ENCODE data around the gene DNM3. TPM values are rescaled to one million over a fixed set of nuclear protein-coding genes. Genes with fewer than 3 reads are reported as not detected.

DNM3 gene
- total RNA-seq, 1 experiment from 2014 or later: 1.2 TPM

DNA sequence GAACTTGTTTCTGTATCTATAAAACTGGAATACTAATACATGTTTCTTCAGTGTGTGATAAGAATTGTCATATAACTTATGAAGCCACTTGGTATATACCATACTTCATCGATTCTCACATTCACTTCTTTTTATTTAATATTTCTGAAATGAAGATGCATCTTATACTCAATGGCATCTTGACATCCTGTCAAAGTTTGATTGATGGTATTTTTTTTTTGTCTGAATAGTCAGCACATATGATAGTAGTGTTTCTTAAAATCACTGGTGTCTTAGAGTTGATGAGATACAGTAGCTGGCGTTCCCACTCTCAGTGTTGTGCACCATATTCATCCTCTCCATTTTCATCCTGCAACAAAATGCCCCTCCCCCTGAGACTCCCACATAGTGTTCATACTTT lies 544.7 kb downstream of the DNM3 start:
- Mint-ChIP-seq H3K27me3 (ENCODE audit: unreplicated experiment) (no peaks in the 10 kb centered on the region), H3K4me1 (ENCODE audit: low read depth, unreplicated experiment) (peaks cover 26% of the 10 kb centered on the region), H3K9me3 (ENCODE audit: low read depth, unreplicated experiment) (no peaks in the 10 kb centered on the region), H3K27ac (ENCODE audit: unreplicated experiment) (no peak overlapping the region), H3K4me3 (ENCODE audit: low read depth, unreplicated experiment) (no peak overlapping the region), H3K36me3 (ENCODE audit: insufficient read depth, unreplicated experiment) (no peaks in the 10 kb centered on the region)
- intact Hi-C loops (cut with micrococcal nuclease; ENCODE audit: unreplicated experiment): no loop called here
- BruUV-seq (replicated peaks): no TSS peak
- TF ChIP-seq, protein P1, sequence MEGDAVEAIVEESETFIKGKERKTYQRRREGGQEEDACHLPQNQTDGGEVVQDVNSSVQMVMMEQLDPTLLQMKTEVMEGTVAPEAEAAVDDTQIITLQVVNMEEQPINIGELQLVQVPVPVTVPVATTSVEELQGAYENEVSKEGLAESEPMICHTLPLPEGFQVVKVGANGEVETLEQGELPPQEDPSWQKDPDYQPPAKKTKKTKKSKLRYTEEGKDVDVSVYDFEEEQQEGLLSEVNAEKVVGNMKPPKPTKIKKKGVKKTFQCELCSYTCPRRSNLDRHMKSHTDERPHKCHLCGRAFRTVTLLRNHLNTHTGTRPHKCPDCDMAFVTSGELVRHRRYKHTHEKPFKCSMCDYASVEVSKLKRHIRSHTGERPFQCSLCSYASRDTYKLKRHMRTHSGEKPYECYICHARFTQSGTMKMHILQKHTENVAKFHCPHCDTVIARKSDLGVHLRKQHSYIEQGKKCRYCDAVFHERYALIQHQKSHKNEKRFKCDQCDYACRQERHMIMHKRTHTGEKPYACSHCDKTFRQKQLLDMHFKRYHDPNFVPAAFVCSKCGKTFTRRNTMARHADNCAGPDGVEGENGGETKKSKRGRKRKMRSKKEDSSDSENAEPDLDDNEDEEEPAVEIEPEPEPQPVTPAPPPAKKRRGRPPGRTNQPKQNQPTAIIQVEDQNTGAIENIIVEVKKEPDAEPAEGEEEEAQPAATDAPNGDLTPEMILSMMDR (IDR thresholded peaks at IDR 0.05; ENCODE audit: unreplicated experiment): no peak
- CTCF ChIA-PET: no interaction called here
- no peak for DNase-seq

DNA sequence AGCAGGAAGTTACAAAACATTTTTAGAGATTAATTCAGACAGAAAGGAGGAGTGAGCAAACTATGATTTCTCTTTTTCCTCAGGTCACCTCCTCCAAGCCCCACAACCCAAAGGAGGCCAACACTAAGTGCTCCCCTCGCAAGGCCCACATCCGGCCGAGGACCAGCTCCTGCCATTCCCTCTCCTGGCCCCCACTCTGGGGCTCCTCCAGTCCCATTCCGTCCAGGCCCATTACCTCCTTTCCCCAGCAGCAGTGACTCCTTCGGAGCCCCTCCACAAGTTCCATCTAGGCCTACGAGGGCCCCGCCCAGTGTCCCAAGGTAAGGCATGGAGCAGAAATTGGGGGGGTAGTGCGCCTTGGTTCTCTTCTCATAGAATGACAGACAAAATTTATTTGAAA lies 547.2 kb downstream of the DNM3 start:
- BruUV-seq (replicated peaks): no TSS peak
- Mint-ChIP-seq H3K9me3 (ENCODE audit: low read depth, unreplicated experiment) (no peaks in the 10 kb centered on the region), H3K4me3 (ENCODE audit: low read depth, unreplicated experiment) (no peak overlapping the region), H3K27ac (ENCODE audit: unreplicated experiment) (no peak overlapping the region), H3K27me3 (ENCODE audit: unreplicated experiment) (no peaks in the 10 kb centered on the region), H3K4me1 (ENCODE audit: low read depth, unreplicated experiment) (peaks cover 15% of the 10 kb centered on the region), H3K36me3 (ENCODE audit: insufficient read depth, unreplicated experiment) (no peaks in the 10 kb centered on the region)
- intact Hi-C loops (cut with micrococcal nuclease; ENCODE audit: unreplicated experiment): no loop called here
- CTCF ChIA-PET: no interaction called here
- DNase-seq: no peak
- TF ChIP-seq, protein P1 (IDR thresholded peaks at IDR 0.05; ENCODE audit: unreplicated experiment): no peak

DNA sequence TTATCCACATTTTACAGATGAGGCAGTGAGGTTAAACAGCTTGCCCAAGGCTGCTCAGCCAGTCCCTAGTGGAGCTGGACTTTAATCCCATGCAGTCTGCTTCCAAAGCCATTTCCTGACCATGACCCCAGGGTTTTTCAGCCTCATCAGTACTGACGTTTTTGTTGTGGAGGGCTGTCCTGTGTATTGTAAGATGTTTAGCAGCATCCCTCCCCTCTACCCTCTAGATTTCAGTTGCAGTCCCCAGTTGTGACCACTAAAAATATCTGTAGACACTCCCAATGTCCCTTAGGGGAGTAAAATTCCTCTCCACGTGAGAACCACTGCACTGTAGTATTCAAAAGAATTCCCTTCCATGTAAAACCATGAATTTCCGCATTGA lies 549.0 kb downstream of the DNM3 start:
- CTCF ChIA-PET: interaction anchor here (1.3 kb wide), 1 partner anchor 31 kb away, joined by 5 read pairs; no protein-coding TSS in a partner anchor
- H3K36me3 Mint-ChIP-seq (ENCODE audit: insufficient read depth, unreplicated experiment): no peaks in the 10 kb centered on the region
- H3K9me3 Mint-ChIP-seq (ENCODE audit: low read depth, unreplicated experiment): no peaks in the 10 kb centered on the region
- intact Hi-C loops (cut with micrococcal nuclease; ENCODE audit: unreplicated experiment): loop anchor here (10.0 kb wide), 1 partner anchor 585 kb away; no protein-coding TSS in a partner anchor
- peaks cover 29% of the 10 kb centered on the region for H3K4me1 Mint-ChIP-seq (ENCODE audit: low read depth, unreplicated experiment)
- TF ChIP-seq, protein P1 (IDR thresholded peaks at IDR 0.05; ENCODE audit: unreplicated experiment): no peak
- H3K27me3 Mint-ChIP-seq (ENCODE audit: unreplicated experiment): no peaks in the 10 kb centered on the region
- no peak overlapping the region for H3K27ac Mint-ChIP-seq (ENCODE audit: unreplicated experiment)
- BruUV-seq (replicated peaks): no TSS peak
- H3K4me3 Mint-ChIP-seq (ENCODE audit: low read depth, unreplicated experiment): no peak overlapping the region
- DNase-seq: no peak

DNA sequence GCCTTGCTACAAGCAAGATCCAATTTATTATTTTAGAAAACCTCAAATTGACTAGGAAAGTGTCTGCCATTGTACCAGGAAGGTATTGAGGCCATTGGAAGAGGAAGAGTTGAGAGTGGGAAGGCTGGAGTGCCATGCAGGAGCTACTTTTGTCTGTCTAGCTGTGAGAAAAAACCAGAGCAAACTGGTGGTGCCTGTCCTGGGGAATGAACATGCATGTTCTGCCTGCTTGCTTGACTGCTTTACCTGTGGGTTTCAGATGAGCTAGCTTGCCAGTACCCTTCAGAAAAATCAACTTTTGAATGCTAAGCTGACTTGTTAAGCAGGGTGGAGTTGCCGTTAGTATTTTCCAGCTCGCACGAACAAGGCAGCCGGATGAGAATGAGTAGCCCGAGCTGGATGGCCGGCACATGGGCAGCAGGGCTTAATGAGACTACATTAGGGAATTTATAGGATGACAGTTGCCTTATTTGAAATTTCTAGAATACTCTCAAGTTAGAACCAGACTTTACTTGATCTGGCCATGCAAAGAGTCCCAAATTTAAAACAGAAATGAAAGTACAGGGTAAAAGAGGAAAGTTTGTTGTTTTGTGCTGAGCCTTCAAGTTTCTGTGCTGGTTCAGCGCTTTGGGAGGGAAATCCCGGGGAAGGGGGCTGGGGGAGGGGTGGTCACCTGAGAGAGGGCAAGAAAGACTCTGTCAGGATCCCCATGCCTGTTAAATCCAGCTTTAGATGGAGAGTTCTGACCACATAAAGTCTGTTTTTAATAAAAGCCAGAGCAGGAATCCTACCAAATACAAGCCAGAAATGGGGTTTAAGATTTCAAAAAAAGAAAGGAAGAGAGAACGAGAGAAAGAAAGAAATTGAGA lies 549.6 kb downstream of the DNM3 start:
- CTCF ChIA-PET: interaction anchor here (0.7 kb wide), 1 partner anchor 33 kb away, joined by 3 read pairs; no protein-coding TSS in a partner anchor
- H3K27ac Mint-ChIP-seq (ENCODE audit: unreplicated experiment): no peak overlapping the region
- intact Hi-C loops (cut with micrococcal nuclease; ENCODE audit: unreplicated experiment): loop anchor here (10.0 kb wide), 1 partner anchor 586 kb away; no protein-coding TSS in a partner anchor
- no peaks in the 10 kb centered on the region for H3K27me3 Mint-ChIP-seq (ENCODE audit: unreplicated experiment)
- no peak overlapping the region for H3K4me3 Mint-ChIP-seq (ENCODE audit: low read depth, unreplicated experiment)
- BruUV-seq (replicated peaks): no TSS peak
- TF ChIP-seq, protein P1 (IDR thresholded peaks at IDR 0.05; ENCODE audit: unreplicated experiment): no peak
- no peak for DNase-seq
- no peaks in the 10 kb centered on the region for H3K9me3 Mint-ChIP-seq (ENCODE audit: low read depth, unreplicated experiment)
- H3K4me1 Mint-ChIP-seq (ENCODE audit: low read depth, unreplicated experiment): peaks cover 29% of the 10 kb centered on the region
- no peaks in the 10 kb centered on the region for H3K36me3 Mint-ChIP-seq (ENCODE audit: insufficient read depth, unreplicated experiment)
